HCT116 (cell line): ENCODE results near the gene KNDC1.

ENCODE experiments used
- CBX3 ChIP-seq: IDR thresholded peaks from 2 replicates; pipeline ENCODE4 v1.6.1; 2012; ENCODE audit warnings: low read depth
- CEBPB ChIP-seq: IDR thresholded peaks from 2 replicates; pipeline ENCODE4 v1.6.1; 2012; ENCODE audit warnings: low read depth
- EZH2 ChIP-seq: fragments of 200-600 bp; sonication (generic); IDR thresholded peaks from 2 replicates; pipeline ENCODE4 v1.6.1; 2017; ENCODE audit warnings: antibody characterized with exemption, mixed run types
- EZH2phosphoT487 ChIP-seq: fragments of 200-600 bp; IDR thresholded peaks from 2 replicates; pipeline ENCODE4 v1.6.1; 2018; ENCODE audit warnings: antibody characterized with exemption, borderline replicate concordance
- POLR2A ChIP-seq: IDR thresholded peaks from 2 replicates; pipeline ENCODE4 v1.7.0; 2011; ENCODE audit warnings: borderline replicate concordance; ENCODE audit not compliant: insufficient read depth, insufficient read length; ENCODE audit errors: extremely low read depth
- POLR2AphosphoS5 ChIP-seq: IDR thresholded peaks from 2 replicates; pipeline ENCODE4 v1.6.1; 2011; ENCODE audit warnings: mild to moderate bottlenecking, low read depth, low read length, moderate library complexity
- SIN3A ChIP-seq: IDR thresholded peaks from 2 replicates; pipeline ENCODE4 v1.6.1; 2012; ENCODE audit warnings: low read depth
- SP1 ChIP-seq: IDR thresholded peaks from 2 replicates; pipeline ENCODE4 v1.6.1; 2012; ENCODE audit warnings: low read depth
- TCF7L2 ChIP-seq: IDR thresholded peaks from 2 replicates; pipeline ENCODE4 v1.7.0; 2011; ENCODE audit warnings: borderline replicate concordance, inconsistent platforms; ENCODE audit not compliant: insufficient read depth, insufficient read length; ENCODE audit errors: extremely low read depth
- YY1 ChIP-seq: IDR thresholded peaks from 2 replicates; pipeline ENCODE4 v1.6.1; 2011; ENCODE audit warnings: low read length, low read depth, moderate library complexity, mild to moderate bottlenecking; ENCODE audit not compliant: insufficient replicate concordance; ENCODE audit errors: extremely low read depth
- TF ChIP-seq, protein P1 (sequence below), 3 experiments: fragments of 200-600 bp in 1 of 3; sonication (generic) in 1 of 3; IDR thresholded peaks in 2 of 3; conservative IDR thresholded peaks in 1 of 3; 2 replicates each; pipeline ENCODE4 v1.5.1; 2012 to 2017; ENCODE audit warnings: low read depth in 2 of 3, low read length in 2 of 3, antibody characterized with exemption in 1 of 3, borderline replicate concordance in 1 of 3, control low read depth in 1 of 3, mild to moderate bottlenecking in 1 of 3, mixed read lengths in 1 of 3, mixed run types in 1 of 3, moderate library complexity in 1 of 3; ENCODE audit not compliant: insufficient read depth in 1 of 3
- TF ChIP-seq, protein P2 (sequence below): IDR thresholded peaks from 2 replicates; pipeline ENCODE4 v1.6.1; 2012
- TF ChIP-seq, protein P3 (sequence below): IDR thresholded peaks from 2 replicates; pipeline ENCODE4 v1.6.1; 2012; ENCODE audit warnings: low read depth

DNA sequence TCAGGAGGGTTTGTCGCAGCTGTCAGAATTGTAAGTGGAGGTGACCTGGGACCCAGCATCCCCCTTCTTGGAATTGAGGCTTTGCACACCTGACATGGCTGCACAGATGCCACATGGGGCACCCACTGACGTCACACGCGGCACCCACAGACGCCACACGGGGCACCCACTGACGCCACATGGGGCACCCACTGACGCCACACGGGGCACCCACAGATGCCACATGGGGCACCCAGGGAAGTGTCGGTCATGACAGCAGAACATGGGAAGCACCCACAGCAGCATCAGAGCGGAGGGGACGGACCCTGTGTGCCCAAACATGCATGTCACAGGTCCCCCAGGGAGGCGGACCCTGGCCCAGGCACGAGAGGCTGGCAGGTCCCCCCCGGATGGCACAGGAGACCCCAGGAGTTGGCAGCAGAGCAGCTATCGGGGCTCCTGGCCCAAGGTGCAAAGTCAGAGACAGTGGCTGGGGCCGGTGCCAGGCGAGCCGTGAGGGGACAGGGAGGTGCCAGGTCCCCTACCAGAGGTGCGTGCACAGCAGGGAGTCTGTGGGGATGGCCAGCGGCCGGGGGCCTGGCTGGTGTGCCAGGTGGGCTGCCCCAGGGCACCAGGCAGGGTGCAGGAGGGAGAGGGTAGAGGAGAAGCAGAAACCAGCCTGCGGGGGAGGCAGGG is 21.1 kb downstream of the KNDC1 start:
- TF ChIP-seq, protein P1, sequence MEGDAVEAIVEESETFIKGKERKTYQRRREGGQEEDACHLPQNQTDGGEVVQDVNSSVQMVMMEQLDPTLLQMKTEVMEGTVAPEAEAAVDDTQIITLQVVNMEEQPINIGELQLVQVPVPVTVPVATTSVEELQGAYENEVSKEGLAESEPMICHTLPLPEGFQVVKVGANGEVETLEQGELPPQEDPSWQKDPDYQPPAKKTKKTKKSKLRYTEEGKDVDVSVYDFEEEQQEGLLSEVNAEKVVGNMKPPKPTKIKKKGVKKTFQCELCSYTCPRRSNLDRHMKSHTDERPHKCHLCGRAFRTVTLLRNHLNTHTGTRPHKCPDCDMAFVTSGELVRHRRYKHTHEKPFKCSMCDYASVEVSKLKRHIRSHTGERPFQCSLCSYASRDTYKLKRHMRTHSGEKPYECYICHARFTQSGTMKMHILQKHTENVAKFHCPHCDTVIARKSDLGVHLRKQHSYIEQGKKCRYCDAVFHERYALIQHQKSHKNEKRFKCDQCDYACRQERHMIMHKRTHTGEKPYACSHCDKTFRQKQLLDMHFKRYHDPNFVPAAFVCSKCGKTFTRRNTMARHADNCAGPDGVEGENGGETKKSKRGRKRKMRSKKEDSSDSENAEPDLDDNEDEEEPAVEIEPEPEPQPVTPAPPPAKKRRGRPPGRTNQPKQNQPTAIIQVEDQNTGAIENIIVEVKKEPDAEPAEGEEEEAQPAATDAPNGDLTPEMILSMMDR (IDR thresholded peaks at IDR 0.05 in 2 of 3, conservative IDR thresholded peaks at IDR 0.05 in 1 of 3; ENCODE audit: borderline replicate concordance in 1 of 3, insufficient read depth in 1 of 3, low read depth in 2 of 3, low read length in 2 of 3): no peak
- no peak for TF ChIP-seq SIN3A
- no peak for TF ChIP-seq EZH2
- TF ChIP-seq, protein P2, sequence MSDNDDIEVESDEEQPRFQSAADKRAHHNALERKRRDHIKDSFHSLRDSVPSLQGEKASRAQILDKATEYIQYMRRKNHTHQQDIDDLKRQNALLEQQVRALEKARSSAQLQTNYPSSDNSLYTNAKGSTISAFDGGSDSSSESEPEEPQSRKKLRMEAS: no peak
- no peak for TF ChIP-seq EZH2phosphoT487
- no peak for TF ChIP-seq SP1
- no peak for TF ChIP-seq POLR2AphosphoS5
- no peak for TF ChIP-seq POLR2A
- TF ChIP-seq TCF7L2: no peak
- no peak for TF ChIP-seq CBX3
- TF ChIP-seq, protein P3, sequence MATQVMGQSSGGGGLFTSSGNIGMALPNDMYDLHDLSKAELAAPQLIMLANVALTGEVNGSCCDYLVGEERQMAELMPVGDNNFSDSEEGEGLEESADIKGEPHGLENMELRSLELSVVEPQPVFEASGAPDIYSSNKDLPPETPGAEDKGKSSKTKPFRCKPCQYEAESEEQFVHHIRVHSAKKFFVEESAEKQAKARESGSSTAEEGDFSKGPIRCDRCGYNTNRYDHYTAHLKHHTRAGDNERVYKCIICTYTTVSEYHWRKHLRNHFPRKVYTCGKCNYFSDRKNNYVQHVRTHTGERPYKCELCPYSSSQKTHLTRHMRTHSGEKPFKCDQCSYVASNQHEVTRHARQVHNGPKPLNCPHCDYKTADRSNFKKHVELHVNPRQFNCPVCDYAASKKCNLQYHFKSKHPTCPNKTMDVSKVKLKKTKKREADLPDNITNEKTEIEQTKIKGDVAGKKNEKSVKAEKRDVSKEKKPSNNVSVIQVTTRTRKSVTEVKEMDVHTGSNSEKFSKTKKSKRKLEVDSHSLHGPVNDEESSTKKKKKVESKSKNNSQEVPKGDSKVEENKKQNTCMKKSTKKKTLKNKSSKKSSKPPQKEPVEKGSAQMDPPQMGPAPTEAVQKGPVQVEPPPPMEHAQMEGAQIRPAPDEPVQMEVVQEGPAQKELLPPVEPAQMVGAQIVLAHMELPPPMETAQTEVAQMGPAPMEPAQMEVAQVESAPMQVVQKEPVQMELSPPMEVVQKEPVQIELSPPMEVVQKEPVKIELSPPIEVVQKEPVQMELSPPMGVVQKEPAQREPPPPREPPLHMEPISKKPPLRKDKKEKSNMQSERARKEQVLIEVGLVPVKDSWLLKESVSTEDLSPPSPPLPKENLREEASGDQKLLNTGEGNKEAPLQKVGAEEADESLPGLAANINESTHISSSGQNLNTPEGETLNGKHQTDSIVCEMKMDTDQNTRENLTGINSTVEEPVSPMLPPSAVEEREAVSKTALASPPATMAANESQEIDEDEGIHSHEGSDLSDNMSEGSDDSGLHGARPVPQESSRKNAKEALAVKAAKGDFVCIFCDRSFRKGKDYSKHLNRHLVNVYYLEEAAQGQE: no peak
- no peak for TF ChIP-seq YY1
- no peak for TF ChIP-seq CEBPB
